Sigmoid colon (tissue), 3 donors: ENCODE results near the gene NEB.

Experiments
- POLR2A ChIP-seq, 2 donors: fragments of 450-650 bp; IDR thresholded peaks; one replicate each; pipeline ENCODE4 v1.6.1; 2016; ENCODE audit warnings: antibody characterized with exemption in 2 of 2, mild to moderate bottlenecking in 2 of 2, moderate library complexity in 2 of 2
- TF ChIP-seq, protein P1 (sequence below), 4 experiments: fragments of 450-650 bp in 3 of 4; fragments of 200-600 bp in 1 of 4; IDR thresholded peaks; one replicate each; pipeline ENCODE4 v1.5.1; 2016 to 2019; ENCODE audit warnings: antibody characterized with exemption in 4 of 4, mild to moderate bottlenecking in 3 of 4, moderate library complexity in 2 of 4

DNA sequence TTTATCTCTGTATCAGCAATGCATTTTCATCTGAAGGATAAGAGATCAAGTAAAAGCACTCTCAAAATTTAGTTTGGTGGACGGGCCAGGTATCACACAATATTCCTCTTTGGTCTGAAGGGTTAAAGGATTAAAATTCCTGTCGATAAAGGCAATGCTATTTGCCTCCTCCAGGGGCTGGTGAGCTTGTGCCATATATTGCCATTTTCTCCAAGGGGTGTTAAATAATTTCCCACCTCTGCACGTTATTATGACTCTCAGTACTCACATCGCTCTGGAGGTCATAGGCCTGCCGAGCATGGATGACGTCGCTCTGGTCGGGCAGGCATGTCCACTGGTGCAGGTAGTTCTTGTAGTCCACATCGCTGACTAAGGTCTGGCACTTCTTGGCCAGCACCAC, 94.2 kb downstream of the NEB start:
- TF ChIP-seq, protein P1, sequence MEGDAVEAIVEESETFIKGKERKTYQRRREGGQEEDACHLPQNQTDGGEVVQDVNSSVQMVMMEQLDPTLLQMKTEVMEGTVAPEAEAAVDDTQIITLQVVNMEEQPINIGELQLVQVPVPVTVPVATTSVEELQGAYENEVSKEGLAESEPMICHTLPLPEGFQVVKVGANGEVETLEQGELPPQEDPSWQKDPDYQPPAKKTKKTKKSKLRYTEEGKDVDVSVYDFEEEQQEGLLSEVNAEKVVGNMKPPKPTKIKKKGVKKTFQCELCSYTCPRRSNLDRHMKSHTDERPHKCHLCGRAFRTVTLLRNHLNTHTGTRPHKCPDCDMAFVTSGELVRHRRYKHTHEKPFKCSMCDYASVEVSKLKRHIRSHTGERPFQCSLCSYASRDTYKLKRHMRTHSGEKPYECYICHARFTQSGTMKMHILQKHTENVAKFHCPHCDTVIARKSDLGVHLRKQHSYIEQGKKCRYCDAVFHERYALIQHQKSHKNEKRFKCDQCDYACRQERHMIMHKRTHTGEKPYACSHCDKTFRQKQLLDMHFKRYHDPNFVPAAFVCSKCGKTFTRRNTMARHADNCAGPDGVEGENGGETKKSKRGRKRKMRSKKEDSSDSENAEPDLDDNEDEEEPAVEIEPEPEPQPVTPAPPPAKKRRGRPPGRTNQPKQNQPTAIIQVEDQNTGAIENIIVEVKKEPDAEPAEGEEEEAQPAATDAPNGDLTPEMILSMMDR (IDR thresholded peaks at IDR 0.05) = no peak
- TF ChIP-seq POLR2A (IDR thresholded peaks at IDR 0.05) = no peak
